AML-193 (cell line): ENCODE measurements around the gene DUS1L.

Experiments used
- DNase-seq, 2 experiments: peaks; one replicate each; lab custom pipeline; 2025; lab: John Stamatoyannopoulos, UW

The DUS1L gene

DNA sequence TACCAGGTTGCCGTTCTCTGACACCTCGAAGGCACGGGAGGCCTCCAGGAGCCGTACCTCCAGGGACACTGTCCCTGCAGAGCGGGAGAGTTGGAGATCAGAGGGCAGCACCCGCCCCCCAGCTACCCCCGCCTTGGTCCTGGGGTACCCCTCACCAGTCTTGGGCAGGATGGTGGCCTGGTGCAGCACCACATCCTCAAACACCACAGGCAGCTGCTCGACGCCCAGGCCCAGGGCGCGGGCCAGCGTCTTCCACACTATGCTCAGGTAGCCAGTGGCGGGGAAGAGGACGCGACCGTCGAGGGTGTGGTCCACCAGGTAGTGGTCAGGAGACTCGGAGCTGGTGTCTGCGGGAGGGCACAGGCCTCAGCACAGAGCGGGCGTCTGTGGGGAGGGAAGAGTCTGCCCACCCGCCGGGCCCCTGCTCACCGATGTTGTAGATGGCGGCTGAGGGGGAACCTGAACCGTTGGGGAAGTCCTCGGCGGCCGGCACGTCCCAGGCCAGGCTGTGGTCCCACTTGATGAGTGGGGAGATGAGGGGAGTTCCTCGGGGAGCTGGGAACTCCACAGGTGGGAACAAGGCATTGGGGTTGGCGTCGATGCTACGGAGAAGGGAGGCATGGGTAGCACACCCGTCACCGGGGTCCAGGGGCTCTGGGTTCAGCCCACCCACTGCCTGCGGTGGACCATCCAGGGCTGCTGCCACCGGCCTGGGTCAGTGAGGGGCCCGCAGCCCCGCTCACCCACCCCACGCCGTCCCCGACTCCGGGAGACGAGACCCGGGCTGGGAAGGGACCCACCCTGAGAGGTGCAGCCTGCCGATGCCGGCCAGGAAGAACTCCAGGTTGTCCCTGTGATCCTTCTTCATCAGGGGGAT is 22.6 kb upstream of the DUS1L start:
- no peak for DNase-seq

- no peak for DNase-seq
Measured at GRCh38 chr17:82086941-82087906, 21.6 kb upstream of the DUS1L start.

DNA sequence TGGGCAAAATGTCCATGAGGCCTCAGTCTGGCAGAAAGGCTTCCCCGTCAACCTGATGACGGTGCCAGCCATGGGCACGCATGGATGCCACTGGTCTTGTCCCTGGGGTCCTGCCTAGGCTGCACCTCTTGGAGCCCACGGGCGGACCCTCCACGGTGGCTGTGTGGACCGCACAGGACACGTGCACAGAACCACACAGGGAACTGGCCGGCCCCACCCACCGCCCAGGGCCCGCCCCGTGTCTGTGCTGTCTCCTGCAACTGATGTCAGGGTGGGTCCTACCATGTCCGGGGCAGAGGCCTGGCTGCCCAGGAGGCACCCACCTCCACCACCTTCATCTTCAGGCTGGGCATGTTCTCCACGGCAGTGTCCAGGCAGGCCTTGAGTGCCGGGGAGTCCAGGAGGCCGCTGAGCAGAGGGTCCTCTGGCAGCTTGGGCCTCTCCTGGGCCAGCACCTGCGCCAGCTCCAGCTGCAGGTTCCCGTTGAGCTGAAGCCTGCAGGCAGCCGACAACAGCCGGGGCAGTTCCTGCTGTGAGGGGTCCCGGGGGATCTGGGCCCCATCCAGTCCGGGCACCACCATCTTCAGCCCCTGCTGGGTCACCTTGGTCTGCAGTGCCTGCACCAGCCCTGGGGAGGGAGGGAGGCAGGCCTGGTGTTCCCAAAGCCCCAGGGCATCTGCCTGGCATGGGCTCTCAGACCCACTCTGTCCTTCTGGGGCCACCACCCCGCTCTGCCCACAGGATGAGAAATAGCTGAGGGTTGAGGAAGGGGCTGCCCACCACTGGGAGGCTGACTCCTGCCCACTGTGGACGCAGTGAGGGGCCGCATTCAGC is 20.5 kb upstream of the DUS1L start:
- DNase-seq = no peak

- DNase-seq = no peak
Measured at GRCh38 chr17:82085031-82085861, 19.6 kb upstream of the DUS1L start.

DNA sequence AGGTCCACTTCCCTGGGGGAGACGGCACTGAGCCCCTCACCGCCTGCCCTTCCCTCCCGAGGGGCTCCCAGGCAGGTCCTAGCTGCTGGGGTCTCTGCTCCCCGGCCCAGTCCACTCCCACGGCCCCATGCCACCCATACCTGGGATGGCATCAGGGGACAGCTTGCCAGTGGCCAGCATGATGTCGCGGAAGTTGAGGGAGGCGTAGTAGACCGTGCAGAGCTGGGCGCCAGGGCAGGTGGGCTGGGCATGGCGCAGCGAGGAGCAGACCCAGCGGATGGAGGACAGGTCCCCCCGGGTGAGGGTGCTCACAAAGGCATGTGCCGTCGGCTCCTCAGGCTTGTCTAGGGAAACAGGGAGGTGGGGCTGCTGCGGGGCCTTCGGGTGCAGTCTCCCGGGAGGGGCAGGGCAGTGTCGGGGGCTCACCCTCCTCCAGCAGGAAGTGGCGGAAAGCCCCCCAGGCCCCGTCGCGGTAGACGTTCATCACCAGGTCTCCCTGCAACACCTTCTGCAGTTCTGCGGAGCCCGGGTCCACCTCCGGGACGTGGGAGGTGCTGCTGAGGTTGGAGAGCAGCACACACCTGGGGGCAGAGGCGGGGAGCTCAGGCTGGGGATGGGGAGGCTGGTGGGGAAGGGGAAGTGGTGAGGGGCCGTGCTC is 18.9 kb upstream of the DUS1L start:
- DNase-seq = no peak

GRCh38 chr17:82083533-82084359 is 18.1 kb upstream of the DUS1L start:
- DNase-seq = no peak

DNA sequence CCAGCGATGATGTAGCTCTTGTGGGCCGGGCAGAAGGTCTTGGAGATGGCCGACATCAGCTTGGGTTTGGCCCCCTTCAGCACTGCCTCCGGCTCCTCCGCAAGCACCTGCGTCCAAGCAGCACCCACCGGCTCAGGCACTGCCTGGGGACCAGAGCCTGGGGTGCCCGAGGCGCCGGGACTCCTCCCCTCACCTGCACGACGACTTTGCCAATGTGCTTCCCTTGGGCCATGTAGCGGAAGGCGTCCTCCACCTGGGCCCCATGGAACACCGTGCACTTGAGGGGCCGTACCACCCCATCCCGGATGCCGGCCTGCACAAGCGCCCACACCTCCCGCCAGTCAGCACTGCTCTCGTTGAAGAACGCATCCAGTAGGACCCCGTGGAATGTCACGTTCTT is 17.4 kb upstream of the DUS1L start:
- no peak for DNase-seq

GRCh38 chr17:82082456-82082855 is 16.9 kb upstream of the DUS1L start:
- no peak for DNase-seq

DNA sequence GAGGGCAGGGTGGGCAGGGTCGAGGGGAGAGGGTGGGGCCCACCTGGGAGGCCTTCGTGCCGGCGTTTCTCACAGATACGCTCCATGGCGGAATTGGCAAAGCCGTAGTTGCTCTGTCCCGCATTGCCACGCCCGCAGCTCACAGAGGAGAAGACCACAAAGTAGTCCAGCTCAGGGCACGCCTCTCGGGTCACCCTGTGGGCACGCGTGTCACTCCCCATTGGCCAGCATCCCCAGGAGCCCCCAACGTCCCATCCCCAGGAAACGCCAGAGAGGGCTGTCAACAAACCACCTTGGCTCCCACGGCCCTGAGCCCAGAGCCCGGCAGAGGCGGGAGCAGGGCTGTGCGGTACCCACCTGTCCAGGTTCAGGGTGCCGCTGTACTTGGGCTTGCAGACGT is 16.4 kb upstream of the DUS1L start:
- no peak for DNase-seq

GRCh38 chr17:82081546-82081945 is 15.9 kb upstream of the DUS1L start:
- no peak for DNase-seq

GRCh38 chr17:82080789-82081464 is 15.3 kb upstream of the DUS1L start:
- DNase-seq = no peak

GRCh38 chr17:82080048-82080788 is 14.6 kb upstream of the DUS1L start:
- DNase-seq = no peak

DNA sequence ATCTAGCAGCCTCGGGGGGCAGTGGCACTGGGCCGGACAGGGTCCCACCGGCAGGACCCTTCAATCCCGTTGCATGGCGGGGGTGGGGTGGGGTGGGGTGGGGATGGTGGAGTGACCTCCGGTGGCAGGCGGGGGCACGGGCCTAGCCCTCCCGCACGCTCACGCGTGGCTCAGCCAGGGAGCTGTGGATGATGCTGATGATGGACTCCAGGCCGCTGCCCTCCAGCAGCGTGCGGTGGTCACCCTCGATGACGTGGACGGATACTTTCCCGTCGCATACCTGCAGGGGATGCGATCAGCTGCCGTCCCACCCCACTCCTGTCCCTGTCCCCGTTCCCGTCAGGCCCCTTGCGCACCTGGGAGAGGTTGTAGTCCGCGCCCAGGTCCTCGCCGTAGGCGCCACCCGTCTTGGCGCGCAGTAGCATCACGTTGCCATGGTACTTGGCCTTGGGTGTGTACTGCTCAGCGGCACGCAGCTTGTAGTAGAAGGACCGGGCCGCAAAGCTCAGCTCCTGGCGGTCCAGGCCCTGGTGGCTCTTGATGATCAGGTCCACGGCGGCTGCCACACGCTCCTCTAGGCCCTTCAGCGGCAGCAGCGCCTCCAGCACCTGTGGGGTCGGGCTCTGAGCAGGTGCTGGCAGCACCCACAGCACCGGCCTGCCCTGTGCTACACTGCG is 13.5 kb upstream of the DUS1L start:
- DNase-seq = no peak

DNA sequence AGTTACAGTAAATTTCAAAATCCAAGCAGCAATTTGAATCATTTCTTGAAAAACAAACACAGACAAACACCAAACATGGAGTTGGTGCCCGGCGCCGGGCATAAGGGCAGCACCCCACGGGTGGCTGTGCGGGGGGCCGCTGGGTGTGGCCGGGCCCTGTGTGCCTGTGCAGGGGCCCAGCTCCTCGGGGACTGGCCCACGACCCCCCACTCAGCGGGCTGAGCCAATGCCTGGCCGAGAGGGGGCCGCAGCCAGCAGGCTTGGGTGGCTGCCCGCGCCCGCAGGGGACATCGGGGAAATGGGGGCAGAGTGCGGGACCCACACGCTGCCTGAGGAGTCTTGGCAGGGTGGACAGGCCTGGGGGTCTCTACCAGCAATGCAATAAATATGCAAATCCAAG is 12.8 kb upstream of the DUS1L start:
- DNase-seq = no peak

GRCh38 chr17:82077617-82078358 is 12.2 kb upstream of the DUS1L start:
- no peak for DNase-seq

DNA sequence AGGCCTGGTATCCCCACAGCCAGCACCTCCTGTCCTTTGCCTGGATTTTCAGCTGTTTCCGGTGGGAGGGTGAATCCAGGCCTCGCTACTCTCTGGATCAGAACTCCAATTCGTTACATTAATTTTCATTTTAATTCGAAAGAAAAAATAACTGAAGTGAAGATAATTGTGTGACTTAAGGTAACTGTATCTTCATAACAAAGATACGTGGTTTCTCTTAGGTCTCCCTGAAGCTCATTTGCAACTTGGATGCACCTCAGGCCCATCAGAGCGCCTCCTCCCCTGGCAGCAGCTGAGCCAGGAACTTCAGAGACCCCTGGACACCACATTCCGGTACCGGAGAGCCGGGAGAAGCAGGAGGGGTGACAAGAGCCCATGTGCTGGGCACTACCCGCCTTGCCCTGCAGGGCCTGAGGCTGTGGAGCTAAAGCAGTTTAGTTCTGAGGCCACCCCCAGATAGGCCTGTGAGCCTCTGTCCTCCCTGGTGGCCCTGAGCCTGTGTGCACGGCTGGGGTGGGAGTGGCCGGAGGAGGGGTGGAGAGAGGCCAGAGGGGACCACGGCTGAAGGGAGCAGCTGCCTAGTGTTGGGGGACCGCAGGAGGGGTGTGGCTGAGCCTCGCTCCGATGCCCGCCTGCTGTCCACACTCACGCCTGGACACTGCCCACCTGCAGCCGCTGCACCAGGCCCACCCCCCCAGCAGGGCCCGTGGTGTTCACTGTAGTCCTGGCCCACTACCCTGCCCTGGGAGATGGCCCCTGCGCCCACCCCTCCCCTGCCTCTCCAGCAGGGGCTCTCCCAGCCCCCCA is 11.4 kb upstream of the DUS1L start:
- no peak for DNase-seq
